Measurements from ENCODE around the gene PTPRT. TPM values are rescaled to one million over a fixed set of nuclear protein-coding genes. Genes with fewer than 3 reads are reported as not detected.

The PTPRT gene
- polyA plus RNA-seq, 1 donor = 0.78 TPM

DNA sequence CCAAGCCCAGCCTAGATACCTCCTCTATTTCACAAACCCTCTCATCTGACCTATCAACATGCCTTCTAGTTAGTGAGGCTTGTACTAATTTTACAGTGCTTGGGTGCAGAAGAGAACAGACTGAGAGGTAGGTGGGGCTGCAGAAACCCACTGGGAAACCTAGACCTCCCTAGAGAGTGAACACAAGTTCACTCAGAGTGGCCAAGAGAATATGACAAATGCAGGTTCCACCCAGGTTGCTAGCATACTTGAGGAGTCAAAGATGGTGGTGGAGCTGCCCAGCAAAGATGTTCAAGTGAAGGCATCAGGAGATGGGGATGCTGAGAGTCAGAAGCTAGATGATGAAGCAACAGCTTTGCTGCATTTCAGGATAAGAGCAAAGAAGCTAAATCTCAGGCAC, 337.0 kb downstream of the PTPRT start:
- Histone ChIP-seq H3K27ac (ENCODE audit: low read length) (no peak overlapping the region), H3K36me3 (ENCODE audit: control insufficient read depth, insufficient read depth, low read length) (no peaks in the 10 kb centered on the region), H3K9me3 (ENCODE audit: control insufficient read depth, low read depth, low read length) (no peaks in the 10 kb centered on the region), H3K4me1 (ENCODE audit: control insufficient read depth, insufficient read depth, low read length) (no peaks in the 10 kb centered on the region), H3K4me3 (ENCODE audit: low read length) (no peak overlapping the region), H3K27me3 (ENCODE audit: control insufficient read depth, insufficient read depth, low read length) (no peaks in the 10 kb centered on the region)
- no peak for DNase-seq

DNA sequence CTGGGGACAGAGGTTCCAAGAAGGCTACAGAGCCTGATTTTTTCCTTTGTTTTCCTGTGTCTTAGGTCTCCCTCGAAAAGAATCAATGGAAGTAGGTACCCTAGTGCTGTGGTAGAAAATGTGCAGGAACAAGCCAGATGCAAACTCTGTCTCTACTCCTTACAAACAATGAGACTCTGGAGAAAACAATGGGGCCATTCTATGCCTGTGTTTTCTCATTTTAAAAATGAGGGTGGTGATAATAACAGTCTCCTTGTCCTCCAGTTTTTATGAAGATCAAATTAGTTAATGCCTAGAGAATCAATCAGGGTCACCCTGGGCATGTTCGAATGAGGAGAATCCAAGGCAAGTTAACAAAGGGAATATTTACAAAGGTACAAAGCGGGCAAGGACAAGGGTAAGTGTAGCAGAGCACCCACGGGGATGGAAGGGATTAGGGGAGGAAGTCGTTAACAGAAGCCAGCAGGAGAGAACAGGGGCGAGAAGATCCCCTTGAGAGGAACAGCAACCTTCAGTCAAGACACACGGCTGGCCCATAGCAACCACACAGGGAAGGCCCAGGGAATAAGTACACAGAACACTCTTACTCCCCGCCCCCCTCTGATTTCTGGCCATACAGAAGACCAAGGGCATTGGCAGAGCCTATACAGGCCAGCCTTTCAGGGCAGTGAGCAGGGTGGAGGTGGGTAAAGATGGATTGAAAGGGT, 342.8 kb downstream of the PTPRT start:
- no peak overlapping the region for H3K27ac ChIP-seq (ENCODE audit: low read length)
- DNase-seq = no peak
- no peaks in the 10 kb centered on the region for H3K27me3 ChIP-seq (ENCODE audit: control insufficient read depth, insufficient read depth, low read length)
- 90% methylated on average over 2 of the region's 8 CpGs for WGBS (ENCODE audit: insufficient coverage, low lambda C conversion rate)
- no peaks in the 10 kb centered on the region for H3K9me3 ChIP-seq (ENCODE audit: control insufficient read depth, low read depth, low read length)
- H3K4me1 ChIP-seq (ENCODE audit: control insufficient read depth, insufficient read depth, low read length) = no peaks in the 10 kb centered on the region
- H3K36me3 ChIP-seq (ENCODE audit: control insufficient read depth, insufficient read depth, low read length) = no peaks in the 10 kb centered on the region
- H3K4me3 ChIP-seq (ENCODE audit: low read length) = no peak overlapping the region

DNA sequence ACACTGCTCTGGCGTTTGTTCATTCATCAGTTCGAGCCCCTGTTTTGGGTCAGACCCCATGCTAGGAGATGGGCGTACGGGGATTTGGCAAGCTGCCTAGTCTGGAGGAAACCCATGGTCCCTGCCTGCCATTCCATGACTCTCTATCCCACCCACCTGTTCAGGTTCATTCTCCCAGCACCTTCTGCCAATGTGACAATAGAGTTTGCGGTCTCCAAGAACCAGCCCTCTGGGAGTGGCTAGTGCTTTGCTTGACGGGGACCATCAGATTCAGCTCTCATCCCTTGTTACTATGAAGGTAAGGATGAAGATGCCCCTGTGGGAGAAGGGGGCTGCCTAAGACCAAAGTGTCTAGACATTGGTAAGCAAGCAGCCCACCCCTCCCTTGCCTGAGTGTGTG, 345.0 kb downstream of the PTPRT start:
- no peak overlapping the region for H3K4me3 ChIP-seq (ENCODE audit: low read length)
- no CpG with 5 or more reads among the region's 6 CpGs for WGBS (ENCODE audit: insufficient coverage, low lambda C conversion rate)
- DNase-seq = no peak
- no peaks in the 10 kb centered on the region for H3K36me3 ChIP-seq (ENCODE audit: control insufficient read depth, insufficient read depth, low read length)
- no peaks in the 10 kb centered on the region for H3K4me1 ChIP-seq (ENCODE audit: control insufficient read depth, insufficient read depth, low read length)
- H3K27ac ChIP-seq (ENCODE audit: low read length) = no peak overlapping the region
- H3K27me3 ChIP-seq (ENCODE audit: control insufficient read depth, insufficient read depth, low read length) = no peaks in the 10 kb centered on the region
- H3K9me3 ChIP-seq (ENCODE audit: control insufficient read depth, low read depth, low read length) = no peaks in the 10 kb centered on the region

DNA sequence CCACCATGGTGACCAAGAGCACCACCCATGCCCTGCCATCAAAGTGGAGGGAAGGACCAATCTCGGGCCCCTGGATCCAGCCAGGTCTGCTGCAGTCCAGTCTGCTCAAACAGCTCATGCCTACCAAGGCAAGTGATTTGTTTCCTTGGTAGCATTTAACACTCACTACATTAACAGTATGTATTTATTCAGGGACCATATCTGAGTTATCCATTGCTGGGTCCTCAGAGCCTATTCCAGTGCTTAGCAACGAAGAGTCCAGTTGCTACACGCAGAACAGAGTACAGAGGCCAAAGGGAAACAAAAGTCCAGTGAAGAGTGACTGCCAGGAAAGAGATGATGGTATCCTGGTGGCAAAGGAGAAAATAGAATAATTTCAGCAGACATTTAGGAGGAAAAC, 352.2 kb downstream of the PTPRT start:
- H3K9me3 ChIP-seq (ENCODE audit: control insufficient read depth, low read depth, low read length) = no peaks in the 10 kb centered on the region
- no peak overlapping the region for H3K27ac ChIP-seq (ENCODE audit: low read length)
- no CpG with 5 or more reads among the region's 3 CpGs for WGBS (ENCODE audit: insufficient coverage, low lambda C conversion rate)
- no peak for DNase-seq
- H3K36me3 ChIP-seq (ENCODE audit: control insufficient read depth, insufficient read depth, low read length) = no peaks in the 10 kb centered on the region
- no peaks in the 10 kb centered on the region for H3K27me3 ChIP-seq (ENCODE audit: control insufficient read depth, insufficient read depth, low read length)
- H3K4me3 ChIP-seq (ENCODE audit: low read length) = no peak overlapping the region
- no peaks in the 10 kb centered on the region for H3K4me1 ChIP-seq (ENCODE audit: control insufficient read depth, insufficient read depth, low read length)

DNA sequence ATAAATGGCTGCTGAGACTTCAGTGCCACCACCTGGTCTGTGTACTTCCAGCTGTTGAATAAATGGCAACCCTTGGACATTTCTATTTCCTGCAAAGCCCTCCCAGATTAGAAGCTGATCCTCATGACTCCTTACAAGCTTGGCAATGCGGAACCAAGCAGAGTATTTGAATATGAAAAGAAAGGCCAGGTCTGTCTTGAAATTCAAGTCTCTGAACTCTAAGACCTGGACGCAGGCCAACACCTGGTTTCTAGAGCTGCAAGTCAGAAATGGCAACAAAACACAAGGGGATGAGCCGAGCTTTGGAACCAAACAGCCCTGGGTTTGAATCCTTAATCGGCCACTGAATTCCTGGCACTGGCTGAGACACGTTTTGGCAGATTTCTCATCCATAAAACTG, 353.4 kb downstream of the PTPRT start:
- no peaks in the 10 kb centered on the region for H3K27me3 ChIP-seq (ENCODE audit: control insufficient read depth, insufficient read depth, low read length)
- no peaks in the 10 kb centered on the region for H3K4me1 ChIP-seq (ENCODE audit: control insufficient read depth, insufficient read depth, low read length)
- no peaks in the 10 kb centered on the region for H3K9me3 ChIP-seq (ENCODE audit: control insufficient read depth, low read depth, low read length)
- no peaks in the 10 kb centered on the region for H3K36me3 ChIP-seq (ENCODE audit: control insufficient read depth, insufficient read depth, low read length)
- DNase-seq = no peak
- no peak overlapping the region for H3K27ac ChIP-seq (ENCODE audit: low read length)
- H3K4me3 ChIP-seq (ENCODE audit: low read length) = no peak overlapping the region
- 100% methylated on average over 2 of the region's 5 CpGs for WGBS (ENCODE audit: insufficient coverage, low lambda C conversion rate)

DNA sequence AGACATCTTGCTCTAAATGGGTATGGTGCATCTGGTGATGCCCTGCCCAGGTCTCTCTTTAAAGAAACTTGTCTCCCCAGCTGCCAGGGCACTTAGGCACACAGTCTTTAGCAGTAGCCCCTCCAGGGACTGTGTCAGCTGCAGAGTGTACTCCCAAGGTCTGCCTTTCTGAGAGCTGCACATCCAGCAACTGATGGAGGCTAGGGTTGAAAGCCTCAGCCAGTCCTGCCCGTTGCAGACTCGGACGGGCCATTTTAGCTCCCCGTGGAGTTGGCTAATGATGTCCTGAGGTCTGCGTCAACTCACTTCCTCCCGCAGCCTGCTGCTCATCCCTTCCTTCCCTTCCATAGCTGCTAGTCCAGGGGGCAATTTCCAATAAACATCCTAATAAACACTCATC, 381.8 kb downstream of the PTPRT start:
- Histone ChIP-seq H3K36me3 (ENCODE audit: control insufficient read depth, insufficient read depth, low read length) (no peaks in the 10 kb centered on the region), H3K27ac (ENCODE audit: low read length) (no peak overlapping the region), H3K27me3 (ENCODE audit: control insufficient read depth, insufficient read depth, low read length) (no peaks in the 10 kb centered on the region), H3K4me3 (ENCODE audit: low read length) (no peak overlapping the region), H3K9me3 (ENCODE audit: control insufficient read depth, low read depth, low read length) (no peaks in the 10 kb centered on the region), H3K4me1 (ENCODE audit: control insufficient read depth, insufficient read depth, low read length) (no peaks in the 10 kb centered on the region)
- WGBS (ENCODE audit: insufficient coverage, low lambda C conversion rate) = no CpG with 5 or more reads among the region's 6 CpGs
- DNase-seq = no peak

DNA sequence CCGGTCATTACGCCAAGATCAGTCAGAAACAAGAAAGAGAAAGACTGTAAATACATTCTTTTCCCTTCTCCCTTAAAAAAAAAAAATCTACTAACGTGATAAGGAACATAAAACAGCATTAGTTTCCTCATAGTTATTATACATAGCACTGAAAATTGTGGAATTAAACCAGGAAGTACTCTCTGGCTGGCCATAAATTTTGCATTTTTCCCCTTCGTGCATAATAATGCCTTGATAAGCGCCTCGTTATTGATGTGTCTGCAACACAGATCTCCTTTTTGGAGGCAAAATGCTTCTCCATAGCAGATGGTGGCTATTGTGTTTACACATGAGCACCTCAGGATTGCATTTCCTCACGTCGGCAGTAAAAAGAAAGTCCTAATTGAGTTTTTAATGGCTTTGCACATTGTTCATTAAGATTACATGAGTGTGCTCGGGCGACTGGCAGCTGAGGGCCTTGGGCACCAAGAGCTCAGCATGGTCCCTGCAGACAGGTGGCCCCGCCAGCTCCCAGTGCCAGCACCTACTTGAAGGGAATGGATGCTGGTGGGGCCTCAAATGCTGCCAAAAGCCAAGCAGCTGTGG, 394.5 kb downstream of the PTPRT start:
- Histone ChIP-seq H3K27ac (ENCODE audit: low read length) (no peak overlapping the region), H3K27me3 (ENCODE audit: control insufficient read depth, insufficient read depth, low read length) (no peaks in the 10 kb centered on the region), H3K4me3 (ENCODE audit: low read length) (no peak overlapping the region), H3K9me3 (ENCODE audit: control insufficient read depth, low read depth, low read length) (no peaks in the 10 kb centered on the region), H3K36me3 (ENCODE audit: control insufficient read depth, insufficient read depth, low read length) (no peaks in the 10 kb centered on the region), H3K4me1 (ENCODE audit: control insufficient read depth, insufficient read depth, low read length) (no peaks in the 10 kb centered on the region)
- DNase-seq = no peak
- WGBS (ENCODE audit: insufficient coverage, low lambda C conversion rate) = 87% methylated on average over 3 of the region's 11 CpGs

DNA sequence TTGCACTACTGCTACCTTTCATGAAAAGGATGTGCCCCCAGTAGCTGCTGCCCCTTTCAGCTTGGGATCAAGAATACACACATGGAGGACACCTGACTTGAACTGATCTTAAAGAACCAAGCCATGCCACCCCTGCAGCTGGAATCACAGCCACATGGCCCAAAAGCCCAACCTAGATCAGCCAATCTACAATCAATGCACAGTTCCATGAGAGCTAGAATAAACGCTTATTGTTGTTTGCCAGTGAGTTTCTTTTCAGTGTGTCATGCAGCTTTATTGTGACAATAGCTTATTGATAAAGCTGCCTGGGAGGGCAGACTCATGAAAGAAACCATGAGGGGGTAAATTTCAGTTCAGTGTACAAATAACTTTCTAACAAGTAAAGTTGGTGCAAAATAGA, 397.7 kb downstream of the PTPRT start:
- no peak overlapping the region for H3K27ac ChIP-seq (ENCODE audit: low read length)
- no peaks in the 10 kb centered on the region for H3K4me1 ChIP-seq (ENCODE audit: control insufficient read depth, insufficient read depth, low read length)
- DNase-seq = no peak
- H3K9me3 ChIP-seq (ENCODE audit: control insufficient read depth, low read depth, low read length) = no peaks in the 10 kb centered on the region
- H3K27me3 ChIP-seq (ENCODE audit: control insufficient read depth, insufficient read depth, low read length) = no peaks in the 10 kb centered on the region
- H3K36me3 ChIP-seq (ENCODE audit: control insufficient read depth, insufficient read depth, low read length) = no peaks in the 10 kb centered on the region
- H3K4me3 ChIP-seq (ENCODE audit: low read length) = no peak overlapping the region
- WGBS (ENCODE audit: insufficient coverage, low lambda C conversion rate) = no CpG with 5 or more reads among the region's 1 CpG

DNA sequence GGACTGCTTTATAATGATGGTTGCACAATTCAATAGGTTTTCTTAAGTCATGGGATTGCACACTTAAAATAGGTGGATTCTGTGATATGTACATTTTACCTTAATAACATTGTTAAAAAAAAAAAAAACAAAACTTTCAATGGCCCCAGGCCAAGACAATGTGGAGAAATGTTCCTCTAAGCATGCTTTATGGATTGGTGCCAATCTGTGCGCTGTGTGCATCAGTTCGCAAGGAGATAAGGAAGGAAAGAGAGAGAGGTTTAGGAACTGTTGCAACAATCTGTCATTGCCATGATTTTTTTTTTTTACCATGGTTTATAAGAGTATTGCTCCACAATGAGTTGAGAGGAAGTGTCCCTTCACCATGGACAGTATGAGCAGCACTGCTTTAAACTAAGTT, 399.6 kb downstream of the PTPRT start:
- no peaks in the 10 kb centered on the region for H3K27me3 ChIP-seq (ENCODE audit: control insufficient read depth, insufficient read depth, low read length)
- WGBS (ENCODE audit: insufficient coverage, low lambda C conversion rate) = no CpG with 5 or more reads among the region's 2 CpGs
- H3K27ac ChIP-seq (ENCODE audit: low read length) = no peak overlapping the region
- H3K9me3 ChIP-seq (ENCODE audit: control insufficient read depth, low read depth, low read length) = no peaks in the 10 kb centered on the region
- H3K36me3 ChIP-seq (ENCODE audit: control insufficient read depth, insufficient read depth, low read length) = no peaks in the 10 kb centered on the region
- H3K4me1 ChIP-seq (ENCODE audit: control insufficient read depth, insufficient read depth, low read length) = no peaks in the 10 kb centered on the region
- H3K4me3 ChIP-seq (ENCODE audit: low read length) = no peak overlapping the region
- no peak for DNase-seq

DNA sequence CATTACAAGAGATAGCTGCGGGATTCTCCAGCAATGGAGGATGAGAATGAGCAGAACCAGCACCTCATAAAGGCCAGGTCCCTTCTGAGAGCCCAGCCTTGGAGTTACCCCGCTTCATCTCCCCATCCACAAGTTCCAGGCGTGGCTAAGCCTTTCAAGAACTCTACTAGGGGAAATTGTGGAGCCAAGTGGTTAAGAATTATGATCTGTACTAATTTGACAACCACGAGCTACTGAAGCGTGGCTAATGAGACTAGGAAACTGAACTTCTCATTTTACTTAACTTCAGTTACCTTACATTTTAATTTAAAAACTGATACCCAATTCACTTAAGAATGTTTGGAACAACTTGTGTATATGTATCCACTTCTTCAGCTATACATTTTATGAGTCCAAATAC, 401.0 kb downstream of the PTPRT start:
- 80% methylated on average over 1 of the region's 5 CpGs for WGBS (ENCODE audit: insufficient coverage, low lambda C conversion rate)
- no peak overlapping the region for H3K4me3 ChIP-seq (ENCODE audit: low read length)

DNA sequence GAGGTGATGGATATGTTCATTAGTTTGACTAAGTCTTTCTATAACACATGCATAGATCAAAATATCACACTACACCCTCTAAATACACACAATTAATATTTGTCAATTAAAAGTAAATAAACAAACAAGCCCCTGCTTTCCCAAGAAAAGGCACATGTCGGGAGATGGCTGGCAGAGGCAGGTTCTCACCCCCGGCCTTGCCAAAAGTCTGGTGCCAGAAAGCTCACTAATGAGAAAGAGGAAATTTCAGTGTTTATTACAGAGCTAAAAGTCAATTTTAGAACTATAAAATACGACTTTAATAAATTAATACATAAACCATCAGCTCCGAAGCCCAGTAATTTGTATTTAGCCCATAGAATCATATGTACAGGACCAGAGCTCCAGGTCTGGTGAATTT, 404.7 kb downstream of the PTPRT start:
- Histone ChIP-seq H3K9me3 (ENCODE audit: control insufficient read depth, low read depth, low read length) (no peaks in the 10 kb centered on the region), H3K4me3 (ENCODE audit: low read length) (no peak overlapping the region), H3K27me3 (ENCODE audit: control insufficient read depth, insufficient read depth, low read length) (no peaks in the 10 kb centered on the region), H3K4me1 (ENCODE audit: control insufficient read depth, insufficient read depth, low read length) (no peaks in the 10 kb centered on the region), H3K27ac (ENCODE audit: low read length) (no peak overlapping the region), H3K36me3 (ENCODE audit: control insufficient read depth, insufficient read depth, low read length) (no peaks in the 10 kb centered on the region)
- no CpG with 5 or more reads among the region's 4 CpGs for WGBS (ENCODE audit: insufficient coverage, low lambda C conversion rate)
- DNase-seq = no peak

More for the DNA sequence above, 401.0 kb downstream of the PTPRT start:
- no peaks in the 10 kb centered on the region for H3K27me3 ChIP-seq (ENCODE audit: control insufficient read depth, insufficient read depth, low read length)
- H3K9me3 ChIP-seq (ENCODE audit: control insufficient read depth, low read depth, low read length) = no peaks in the 10 kb centered on the region
- no peaks in the 10 kb centered on the region for H3K36me3 ChIP-seq (ENCODE audit: control insufficient read depth, insufficient read depth, low read length)
- no peak for DNase-seq
- no peak overlapping the region for H3K27ac ChIP-seq (ENCODE audit: low read length)
- no peaks in the 10 kb centered on the region for H3K4me1 ChIP-seq (ENCODE audit: control insufficient read depth, insufficient read depth, low read length)
